Progenitor cell of endocrine pancreas (in vitro differentiated cells): ENCODE data around the gene MRTFA. TPM values are rescaled to one million over a fixed set of nuclear protein-coding genes. Genes with fewer than 3 reads are reported as not detected.
"Not testable (repeated sequence)": the region's sequence is repeated elsewhere in the genome, so short reads cannot be mapped to it uniquely, and the experiment has no call there.

Experiments used
- DNase-seq: peaks from one replicate; pipeline ENCODE4 v3.0.0; 2021; ENCODE audit warnings: low spot score; ENCODE audit not compliant: unreplicated experiment
- H3K27ac Mint-ChIP-seq: 2 replicates; pipeline ENCODE4 v1.8.0; 2021; ENCODE audit warnings: mild to moderate bottlenecking, moderate library complexity, mixed read lengths
- H3K27me3 Mint-ChIP-seq: 2 replicates; pipeline ENCODE4 v1.8.0; 2021; ENCODE audit warnings: mixed read lengths
- H3K36me3 Mint-ChIP-seq: 2 replicates; pipeline ENCODE4 v1.8.0; 2022; ENCODE audit warnings: mixed read lengths; ENCODE audit not compliant: insufficient read depth
- H3K4me1 Mint-ChIP-seq: 2 replicates; pipeline ENCODE4 v1.8.0; 2021; ENCODE audit warnings: low read depth, mixed read lengths
- H3K4me3 Mint-ChIP-seq: 2 replicates; pipeline ENCODE4 v1.8.0; 2021; ENCODE audit warnings: low read depth, mild to moderate bottlenecking, moderate library complexity, mixed read lengths
- H3K9me3 Mint-ChIP-seq: 2 replicates; pipeline ENCODE4 v1.8.0; 2021; ENCODE audit warnings: low read depth, mixed read lengths
- CTCF ChIP-seq: fragments of 200-600 bp; sonication (generic); IDR thresholded peaks from one replicate; pipeline ENCODE4 v1.5.0; 2021; ENCODE audit warnings: antibody characterized with exemption, mild to moderate bottlenecking; ENCODE audit not compliant: unreplicated experiment
- total RNA-seq: library from RNA; stranded (reverse); gene quantifications from 2 replicates; pipeline ENCODE4 v1.2.1, GENCODE V29; 2021

Gene MRTFA
- total RNA-seq, 1 donor from 2014 or later = 61.9 TPM

- H3K27me3 Mint-ChIP-seq = no peaks in the 10 kb centered on the region
- no peak overlapping the region for H3K27ac Mint-ChIP-seq
Observed at GRCh38 chr22:40567106-40567505, 69.4 kb downstream of the MRTFA start.

GRCh38 chr22:40560994-40561515 lies 75.5 kb downstream of the MRTFA start:
- Mint-ChIP-seq H3K36me3 (peaks cover 3% of the 10 kb centered on the region), H3K9me3 (no peaks in the 10 kb centered on the region), H3K27ac (peak overlapping the region; percentile 16), H3K4me3 (no peak overlapping the region), H3K27me3 (no peaks in the 10 kb centered on the region), H3K4me1 (no peaks in the 10 kb centered on the region)
- no peak for TF ChIP-seq CTCF
- no peak for DNase-seq

More at GRCh38 chr22:40567106-40567505, 69.4 kb downstream of the MRTFA start:
- Mint-ChIP-seq H3K36me3 (peaks cover 15% of the 10 kb centered on the region), H3K4me1 (no peaks in the 10 kb centered on the region), H3K9me3 (peaks cover 9% of the 10 kb centered on the region), H3K4me3 (no peak overlapping the region)
- DNase-seq = no peak
- no peak for TF ChIP-seq CTCF

GRCh38 chr22:40560551-40560950 lies 76.0 kb downstream of the MRTFA start:
- no peak for DNase-seq
- H3K9me3 Mint-ChIP-seq = no peaks in the 10 kb centered on the region
- no peaks in the 10 kb centered on the region for H3K27me3 Mint-ChIP-seq
- TF ChIP-seq CTCF = no peak
- H3K4me3 Mint-ChIP-seq = no peak overlapping the region
- no peaks in the 10 kb centered on the region for H3K4me1 Mint-ChIP-seq
- no peak overlapping the region for H3K27ac Mint-ChIP-seq
- H3K36me3 Mint-ChIP-seq = peaks cover 2% of the 10 kb centered on the region

GRCh38 chr22:40557972-40558371 lies 78.5 kb downstream of the MRTFA start:
- DNase-seq = no peak
- Mint-ChIP-seq H3K27ac (no peak overlapping the region), H3K36me3 (peaks cover 6% of the 10 kb centered on the region), H3K9me3 (no peaks in the 10 kb centered on the region), H3K4me3 (no peak overlapping the region), H3K27me3 (no peaks in the 10 kb centered on the region), H3K4me1 (peaks cover 6% of the 10 kb centered on the region)
- TF ChIP-seq CTCF = no peak

- peaks cover 6% of the 10 kb centered on the region for H3K4me1 Mint-ChIP-seq
- no peaks in the 10 kb centered on the region for H3K9me3 Mint-ChIP-seq
- no peak overlapping the region for H3K27ac Mint-ChIP-seq
- H3K27me3 Mint-ChIP-seq = no peaks in the 10 kb centered on the region
- no peak for TF ChIP-seq CTCF
- no peak overlapping the region for H3K4me3 Mint-ChIP-seq
- H3K36me3 Mint-ChIP-seq = peaks cover 12% of the 10 kb centered on the region
- DNase-seq = no peak
Observed at GRCh38 chr22:40556641-40557040, 79.9 kb downstream of the MRTFA start.

GRCh38 chr22:40554023-40554422 lies 82.5 kb downstream of the MRTFA start:
- H3K27me3 Mint-ChIP-seq, H3K9me3 Mint-ChIP-seq, DNase-seq, H3K27ac Mint-ChIP-seq, H3K4me1 Mint-ChIP-seq, H3K4me3 Mint-ChIP-seq: not testable (repeated sequence)
- H3K36me3 Mint-ChIP-seq = peaks cover 13% of the 10 kb centered on the region
